GM10266 (cell line): ENCODE measurements around the gene CALD1.

Experiments used
- DNase-seq: peaks from one replicate; pipeline ENCODE4 v3.0.0; 2012; ENCODE audit errors: extremely low spot score
- CTCF ChIP-seq: IDR thresholded peaks from 2 replicates; pipeline ENCODE4 v1.5.1; 2012; ENCODE audit warnings: mild to moderate bottlenecking, low read depth; ENCODE audit not compliant: control insufficient read depth, insufficient read depth; ENCODE audit errors: missing control alignments

Gene CALD1

GRCh38 chr7:134788191-134788590 is 8.8 kb downstream of the CALD1 start:
- no peak for TF ChIP-seq CTCF
- DNase-seq, result no peak

GRCh38 chr7:134789967-134790685 is 10.7 kb downstream of the CALD1 start:
- TF ChIP-seq CTCF, result no peak
- DNase-seq, result no peak

GRCh38 chr7:134792968-134793367 is 13.5 kb downstream of the CALD1 start:
- no peak for TF ChIP-seq CTCF

GRCh38 chr7:134795231-134795630 is 15.8 kb downstream of the CALD1 start:
- no peak for DNase-seq
- TF ChIP-seq CTCF, result no peak

More at GRCh38 chr7:134792968-134793367, 13.5 kb downstream of the CALD1 start:
- DNase-seq, result no peak

DNA sequence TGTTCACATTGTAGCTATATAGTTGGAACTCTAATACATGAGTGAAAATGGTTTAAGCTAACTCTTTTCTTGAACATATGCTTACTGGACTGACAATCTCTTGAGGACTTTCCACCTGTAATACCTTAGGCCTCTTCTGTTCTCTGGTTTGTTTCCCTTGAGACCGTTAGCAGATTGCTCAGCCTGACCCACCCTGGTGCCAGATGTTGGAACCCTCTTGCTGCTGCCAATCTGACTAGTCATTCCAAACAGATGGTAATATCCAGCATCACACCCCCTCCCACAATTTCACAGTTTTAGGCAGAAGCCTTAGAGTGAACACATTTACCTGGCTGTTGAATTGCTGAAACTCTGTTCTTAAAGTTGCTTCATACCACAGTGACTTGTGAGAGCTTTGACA is 18.7 kb downstream of the CALD1 start:
- no peak for DNase-seq
- no peak for TF ChIP-seq CTCF

DNA sequence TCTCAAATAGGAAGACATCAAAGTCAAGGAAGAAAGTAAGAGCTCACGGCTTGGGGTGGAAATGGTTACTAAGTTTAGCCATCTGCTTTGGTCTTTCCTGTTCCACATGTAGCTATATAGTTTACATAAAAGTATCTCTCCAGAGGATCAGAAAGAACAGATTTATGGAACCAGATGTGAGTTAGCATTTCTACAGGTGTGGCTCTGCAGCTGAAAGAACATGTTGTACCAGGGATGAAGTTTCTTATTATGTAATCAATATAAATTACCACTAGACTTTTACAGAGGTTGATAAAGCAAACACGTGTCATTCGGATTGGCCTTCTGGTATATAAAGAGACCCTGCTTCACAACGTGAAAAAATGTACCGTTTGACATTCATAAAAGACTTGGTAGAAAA is 19.9 kb downstream of the CALD1 start:
- no peak for TF ChIP-seq CTCF
- no peak for DNase-seq

DNA sequence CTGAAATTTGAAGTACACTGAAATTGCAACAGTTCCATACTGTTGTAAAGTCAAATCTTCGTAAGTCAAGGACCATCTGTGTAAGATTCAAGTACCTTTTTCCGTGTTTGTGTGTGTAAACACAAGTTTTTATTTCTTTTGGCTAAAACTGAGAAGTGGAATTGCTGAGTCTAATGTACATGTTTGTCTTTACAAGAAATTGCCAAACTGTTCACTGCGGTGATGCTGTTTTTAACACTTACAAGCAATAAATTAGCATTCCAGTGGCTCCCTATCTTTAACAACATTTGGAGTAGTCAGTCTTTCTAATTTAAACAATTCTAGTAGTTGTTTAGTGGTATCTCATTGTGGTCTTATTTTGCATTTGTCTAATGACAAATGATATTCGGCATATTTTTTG is 23.3 kb downstream of the CALD1 start:
- no peak for DNase-seq
- no peak for TF ChIP-seq CTCF
